Measurements from ENCODE around the gene RIPK1.
"Not testable (repeated sequence)": the region's sequence is repeated elsewhere in the genome, so short reads cannot be mapped to it uniquely, and the experiment has no call there.

Gene RIPK1

GRCh38 chr6:3068329-3069214, at the start of gene RIPK1:
RIPK1 (plus strand) TSS chr6:3068494; CDS start chr6:3076824, 8,330 bp downstream.
- peak; percentile 85 to 95 (median 90) for DNase-seq

- no peak for DNase-seq
Observed at GRCh38 chr6:3019065-3019464, 49.2 kb upstream of the RIPK1 start.

GRCh38 chr6:3019749-3020320, 48.5 kb upstream of the RIPK1 start:
- DNase-seq, result no peak

GRCh38 chr6:3020976-3021598, 47.2 kb upstream of the RIPK1 start:
- not testable (repeated sequence) for DNase-seq

GRCh38 chr6:3022765-3023662, 45.3 kb upstream of the RIPK1 start:
- no peak for DNase-seq

GRCh38 chr6:3023663-3024483, 44.4 kb upstream of the RIPK1 start:
- peak; percentile 49 to 70 (median 66) for DNase-seq

GRCh38 chr6:3026791-3027626, 41.3 kb upstream of the RIPK1 start:
- DNase-seq, result peak in 3 of 6 experiments; percentile 63 to 75 (median 71)

GRCh38 chr6:3028156-3028555, 40.1 kb upstream of the RIPK1 start:
- not testable (repeated sequence) for DNase-seq

GRCh38 chr6:3031857-3032640, 36.2 kb upstream of the RIPK1 start:
- DNase-seq, result peak in 1 of 6 experiments; percentile 10

- no peak for DNase-seq
Observed at GRCh38 chr6:3032986-3033385, 35.3 kb upstream of the RIPK1 start.

- DNase-seq, result no peak
Observed at GRCh38 chr6:3033652-3034051, 34.6 kb upstream of the RIPK1 start.

GRCh38 chr6:3035397-3035796, 32.9 kb upstream of the RIPK1 start:
- DNase-seq, result no peak

- DNase-seq, result no peak
Observed at GRCh38 chr6:3036861-3037637, 31.2 kb upstream of the RIPK1 start.

- no peak for DNase-seq
Observed at GRCh38 chr6:3037638-3038365, 30.5 kb upstream of the RIPK1 start.

GRCh38 chr6:3039384-3039783, 28.9 kb upstream of the RIPK1 start:
- DNase-seq, result no peak

- DNase-seq, result no peak
Observed at GRCh38 chr6:3041147-3041546, 27.1 kb upstream of the RIPK1 start.

GRCh38 chr6:3041606-3042005, 26.7 kb upstream of the RIPK1 start:
- no peak for DNase-seq

- DNase-seq, result no peak
Observed at GRCh38 chr6:3045369-3045768, 22.9 kb upstream of the RIPK1 start.
